Neutrophil (primary cell): Measurements from ENCODE around the gene GFPT2.

Experiments
- H3K27ac ChIP-seq: fragments of 200-600 bp; sonication (generic); 2 replicates; pipeline ENCODE4 v1.5.1; 2016; ENCODE audit warnings: mild to moderate bottlenecking, moderate library complexity
- H3K27me3 ChIP-seq: fragments of 200-600 bp; sonication (generic); 2 replicates; pipeline ENCODE4 v1.6.0; 2016; ENCODE audit warnings: mild to moderate bottlenecking
- H3K36me3 ChIP-seq: fragments of 200-600 bp; sonication (generic); 2 replicates; pipeline ENCODE4 v1.5.1; 2017
- H3K4me1 ChIP-seq, 2 experiments: fragments of 200-600 bp in 1 of 2; sonication (generic) in 1 of 2; 1 replicate in 1 of 2; 2 replicates in 1 of 2; pipeline versions ENCODE4 v1.5.1 to v1.6.1; 2013 to 2016; ENCODE audit warnings: low read depth in 1 of 2, low read length in 1 of 2, mild to moderate bottlenecking in 1 of 2, moderate library complexity in 1 of 2; ENCODE audit not compliant: control insufficient read depth in 1 of 2, insufficient read depth in 1 of 2
- H3K4me3 ChIP-seq, 2 experiments: fragments of 200-600 bp in 1 of 2; sonication (generic) in 1 of 2; 1 replicate in 1 of 2; 2 replicates in 1 of 2; pipeline ENCODE4 v1.5.1; 2013 to 2016; ENCODE audit warnings: low read depth in 1 of 2, low read length in 1 of 2, mild to moderate bottlenecking in 1 of 2, moderate library complexity in 1 of 2
- H3K9me3 ChIP-seq: fragments of 200-600 bp; sonication (generic); 2 replicates; pipeline ENCODE4 v1.5.1; 2016
- CTCF ChIP-seq: fragments of 200-600 bp; sonication (generic); IDR thresholded peaks from 2 replicates; pipeline ENCODE4 v1.5.1; 2016; ENCODE audit warnings: antibody characterized with exemption

The GFPT2 gene

GRCh38 chr5:180315762-180316212 lies 37.3 kb downstream of the GFPT2 start:
- Histone ChIP-seq H3K9me3 (no peaks in the 10 kb centered on the region), H3K27ac (no peak overlapping the region), H3K27me3 (peaks cover 21% of the 10 kb centered on the region), H3K4me1 (no peaks in the 10 kb centered on the region), H3K4me3 (no peak overlapping the region), H3K36me3 (no peaks in the 10 kb centered on the region)
- TF ChIP-seq CTCF: peak; percentile 97

- Histone ChIP-seq H3K4me1 (no peaks in the 10 kb centered on the region), H3K27ac (peak overlapping the region; percentile 21), H3K4me3 (peak overlapping the region; percentile 5 to 53), H3K36me3 (no peaks in the 10 kb centered on the region), H3K27me3 (peaks cover 17% of the 10 kb centered on the region), H3K9me3 (no peaks in the 10 kb centered on the region)
- no peak for TF ChIP-seq CTCF
Observed at GRCh38 chr5:180313677-180314505, 39.2 kb downstream of the GFPT2 start.

GRCh38 chr5:180311216-180311615 lies 41.9 kb downstream of the GFPT2 start:
- no peak overlapping the region for H3K27ac ChIP-seq
- H3K36me3 ChIP-seq: no peaks in the 10 kb centered on the region
- peaks cover 7% of the 10 kb centered on the region for H3K27me3 ChIP-seq
- no peak for TF ChIP-seq CTCF
- H3K9me3 ChIP-seq: no peaks in the 10 kb centered on the region
- H3K4me3 ChIP-seq: no peak overlapping the region
- no peaks in the 10 kb centered on the region for H3K4me1 ChIP-seq

GRCh38 chr5:180306796-180307195 lies 46.3 kb downstream of the GFPT2 start:
- no peak for TF ChIP-seq CTCF
- H3K4me3 ChIP-seq: no peak overlapping the region
- H3K9me3 ChIP-seq: no peaks in the 10 kb centered on the region
- H3K27ac ChIP-seq: no peak overlapping the region
- H3K36me3 ChIP-seq: no peaks in the 10 kb centered on the region
- peaks cover 2% of the 10 kb centered on the region for H3K27me3 ChIP-seq
- no peaks in the 10 kb centered on the region for H3K4me1 ChIP-seq

GRCh38 chr5:180305481-180305880 lies 47.7 kb downstream of the GFPT2 start:
- Histone ChIP-seq H3K27ac (no peak overlapping the region), H3K36me3 (no peaks in the 10 kb centered on the region)

More at GRCh38 chr5:180305481-180305880, 47.7 kb downstream of the GFPT2 start:
- H3K4me3 ChIP-seq: no peak overlapping the region
- TF ChIP-seq CTCF: no peak
- H3K4me1 ChIP-seq: no peaks in the 10 kb centered on the region
- peaks cover 13% of the 10 kb centered on the region for H3K27me3 ChIP-seq
- H3K9me3 ChIP-seq: no peaks in the 10 kb centered on the region
